ENCODE measurements around the gene GNA12. TPM values are rescaled to one million over a fixed set of nuclear protein-coding genes. Genes with fewer than 3 reads are reported as not detected.

GNA12 gene
- total and polyA plus RNA-seq, 2 experiments from 2014 or later = 28.4 to 40.2 TPM

- Histone ChIP-seq H3K4me3 (no peak overlapping the region), H4K20me1 (ENCODE audit: insufficient read depth, poor library complexity, severe bottlenecking) (no peaks in the 10 kb centered on the region), H3K9me2 (replicated peaks; ENCODE audit: insufficient read depth) (no peaks in the 10 kb centered on the region), H3K36me3 (replicated peaks; ENCODE audit: insufficient read depth, low read depth) (no peaks in the 10 kb centered on the region), H3K27ac (no peak overlapping the region), H3K27me3 (no peaks in the 10 kb centered on the region), H3K4me1 (ENCODE audit: insufficient read depth) (peaks cover 4% of the 10 kb centered on the region), H2AFZ (no peak overlapping the region), H3K9me3 (ENCODE audit: low read depth) (no peaks in the 10 kb centered on the region), H3K4me2 (no peak overlapping the region), H3K79me2 (no peaks in the 10 kb centered on the region)
- TF ChIP-seq EZH2 (IDR thresholded peaks at IDR 0.05; ENCODE audit: borderline replicate concordance) (no peak), CTCF (IDR thresholded peaks at IDR 0.05; ENCODE audit: poor library complexity) (no peak), EZH2phosphoT487 (IDR thresholded peaks at IDR 0.05; ENCODE audit: low read depth, severe bottlenecking, unreplicated experiment) (no peak)
- DNase-seq (ENCODE audit: low spot score) = no peak
- 82% methylated on average over 14 of the region's 14 CpGs for WGBS (ENCODE audit: low lambda C conversion rate, missing lambda C conversion rate)
Observed at GRCh38 chr7:2705371-2706096, 138.6 kb downstream of the GNA12 start.

DNA sequence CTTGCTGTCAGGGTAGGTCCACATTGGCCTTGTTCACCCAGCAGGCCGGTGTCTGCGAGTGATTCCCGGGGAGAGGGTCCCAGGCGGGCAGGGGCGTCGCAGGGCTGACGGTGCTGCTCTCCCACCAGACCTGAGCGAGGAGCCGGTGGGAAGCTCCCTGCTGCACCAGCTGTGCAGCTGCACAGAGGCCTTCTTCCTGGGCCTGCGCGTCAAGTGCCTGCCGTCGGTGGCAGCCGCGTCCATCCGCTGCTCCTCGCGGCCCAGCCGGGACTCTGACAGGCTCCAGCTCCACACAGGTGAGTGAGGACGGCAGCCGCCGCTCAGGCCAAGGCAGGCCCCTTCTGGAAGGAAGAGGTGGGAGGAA, 141.5 kb downstream of the GNA12 start:
- H2AFZ ChIP-seq = no peak overlapping the region
- TF ChIP-seq EZH2phosphoT487 (IDR thresholded peaks at IDR 0.05; ENCODE audit: low read depth, severe bottlenecking, unreplicated experiment) (no peak), CTCF (IDR thresholded peaks at IDR 0.05; ENCODE audit: poor library complexity) (no peak), EZH2 (IDR thresholded peaks at IDR 0.05; ENCODE audit: borderline replicate concordance) (no peak)
- H3K27me3 ChIP-seq = no peaks in the 10 kb centered on the region
- no peak overlapping the region for H3K4me3 ChIP-seq
- H3K36me3 ChIP-seq (replicated peaks; ENCODE audit: insufficient read depth, low read depth) = no peaks in the 10 kb centered on the region
- no peaks in the 10 kb centered on the region for H4K20me1 ChIP-seq (ENCODE audit: insufficient read depth, poor library complexity, severe bottlenecking)
- H3K9me2 ChIP-seq (replicated peaks; ENCODE audit: insufficient read depth) = no peaks in the 10 kb centered on the region
- H3K9me3 ChIP-seq (ENCODE audit: low read depth) = no peaks in the 10 kb centered on the region
- no peaks in the 10 kb centered on the region for H3K79me2 ChIP-seq
- WGBS (ENCODE audit: low lambda C conversion rate, missing lambda C conversion rate) = 93% methylated on average over 22 of the region's 22 CpGs
- H3K4me2 ChIP-seq = no peak overlapping the region
- DNase-seq (ENCODE audit: low spot score) = no peak
- no peak overlapping the region for H3K27ac ChIP-seq
- H3K4me1 ChIP-seq (ENCODE audit: insufficient read depth) = no peaks in the 10 kb centered on the region

- Histone ChIP-seq H3K9me2 (replicated peaks; ENCODE audit: insufficient read depth) (no peaks in the 10 kb centered on the region), H3K4me1 (ENCODE audit: insufficient read depth) (no peaks in the 10 kb centered on the region), H3K4me3 (no peak overlapping the region), H4K20me1 (ENCODE audit: insufficient read depth, poor library complexity, severe bottlenecking) (no peaks in the 10 kb centered on the region), H3K79me2 (no peaks in the 10 kb centered on the region), H3K27ac (no peak overlapping the region), H3K4me2 (no peak overlapping the region), H3K36me3 (replicated peaks; ENCODE audit: insufficient read depth, low read depth) (no peaks in the 10 kb centered on the region), H3K9me3 (ENCODE audit: low read depth) (no peaks in the 10 kb centered on the region), H3K27me3 (no peaks in the 10 kb centered on the region), H2AFZ (no peak overlapping the region)
- TF ChIP-seq EZH2 (IDR thresholded peaks at IDR 0.05; ENCODE audit: borderline replicate concordance) = no peak
- TF ChIP-seq CTCF (IDR thresholded peaks at IDR 0.05; ENCODE audit: poor library complexity) = no peak
- TF ChIP-seq EZH2phosphoT487 (IDR thresholded peaks at IDR 0.05; ENCODE audit: low read depth, severe bottlenecking, unreplicated experiment) = no peak
- no peak for DNase-seq (ENCODE audit: low spot score)
- 86% methylated on average over 12 of the region's 12 CpGs for WGBS (ENCODE audit: low lambda C conversion rate, missing lambda C conversion rate)
Observed at GRCh38 chr7:2701832-2702593, 142.1 kb downstream of the GNA12 start.

Data from hepatocyte (in vitro differentiated cells).